Measurements from ENCODE around the gene AKAP1.

Gene AKAP1

DNA sequence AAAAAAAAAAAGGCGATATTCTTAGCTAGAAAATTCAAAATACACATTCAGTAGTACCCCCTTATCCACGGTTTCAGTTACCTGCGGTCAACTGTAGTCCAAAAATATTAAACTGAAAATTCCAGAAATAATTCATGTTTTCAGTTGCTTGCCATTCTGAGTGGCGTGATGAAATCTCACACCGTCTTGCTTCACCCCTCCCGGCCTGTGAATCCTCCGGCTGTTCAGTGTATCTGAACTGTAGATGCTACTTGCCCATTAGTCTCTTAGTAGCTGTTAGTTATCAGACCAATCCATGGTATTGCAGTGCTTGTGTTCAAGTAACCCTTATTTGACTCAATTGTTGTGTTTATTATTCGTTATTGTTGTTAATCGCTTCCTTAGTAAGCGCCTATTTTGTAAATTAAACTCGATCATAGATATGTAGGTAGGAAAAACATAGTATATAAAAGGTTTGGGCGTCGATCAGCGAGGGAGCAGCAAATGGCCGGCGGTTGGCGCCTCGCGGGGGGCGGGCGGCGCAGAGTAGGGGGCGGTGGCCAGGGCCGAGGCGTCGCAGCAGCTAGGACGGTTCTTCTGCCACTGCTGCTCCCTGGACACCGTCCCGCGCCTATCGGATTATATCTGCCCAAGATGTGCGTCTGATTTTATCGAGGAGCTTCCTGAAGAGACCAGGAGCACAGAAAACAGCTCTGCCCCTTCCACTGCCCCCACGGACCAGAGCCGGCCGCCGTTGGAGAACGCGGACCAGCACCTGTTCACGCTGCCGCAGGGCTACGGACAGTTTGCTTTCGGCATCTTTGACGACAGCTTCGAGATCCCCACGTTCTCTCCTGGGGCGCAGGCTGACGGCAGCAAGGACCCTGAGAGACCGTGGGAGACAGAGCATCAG is 39.8 kb upstream of the AKAP1 start:
- TF ChIP-seq, protein P1, sequence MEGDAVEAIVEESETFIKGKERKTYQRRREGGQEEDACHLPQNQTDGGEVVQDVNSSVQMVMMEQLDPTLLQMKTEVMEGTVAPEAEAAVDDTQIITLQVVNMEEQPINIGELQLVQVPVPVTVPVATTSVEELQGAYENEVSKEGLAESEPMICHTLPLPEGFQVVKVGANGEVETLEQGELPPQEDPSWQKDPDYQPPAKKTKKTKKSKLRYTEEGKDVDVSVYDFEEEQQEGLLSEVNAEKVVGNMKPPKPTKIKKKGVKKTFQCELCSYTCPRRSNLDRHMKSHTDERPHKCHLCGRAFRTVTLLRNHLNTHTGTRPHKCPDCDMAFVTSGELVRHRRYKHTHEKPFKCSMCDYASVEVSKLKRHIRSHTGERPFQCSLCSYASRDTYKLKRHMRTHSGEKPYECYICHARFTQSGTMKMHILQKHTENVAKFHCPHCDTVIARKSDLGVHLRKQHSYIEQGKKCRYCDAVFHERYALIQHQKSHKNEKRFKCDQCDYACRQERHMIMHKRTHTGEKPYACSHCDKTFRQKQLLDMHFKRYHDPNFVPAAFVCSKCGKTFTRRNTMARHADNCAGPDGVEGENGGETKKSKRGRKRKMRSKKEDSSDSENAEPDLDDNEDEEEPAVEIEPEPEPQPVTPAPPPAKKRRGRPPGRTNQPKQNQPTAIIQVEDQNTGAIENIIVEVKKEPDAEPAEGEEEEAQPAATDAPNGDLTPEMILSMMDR (conservative IDR thresholded peaks at IDR 0.05; ENCODE audit: control insufficient read depth, insufficient read depth, low read depth, low read length) = no peak
- DNase-seq (ENCODE audit: low read depth) = no peak
- no peak overlapping the region for H3K4me3 ChIP-seq (ENCODE audit: control insufficient read depth, low read depth, low read length)

DNA sequence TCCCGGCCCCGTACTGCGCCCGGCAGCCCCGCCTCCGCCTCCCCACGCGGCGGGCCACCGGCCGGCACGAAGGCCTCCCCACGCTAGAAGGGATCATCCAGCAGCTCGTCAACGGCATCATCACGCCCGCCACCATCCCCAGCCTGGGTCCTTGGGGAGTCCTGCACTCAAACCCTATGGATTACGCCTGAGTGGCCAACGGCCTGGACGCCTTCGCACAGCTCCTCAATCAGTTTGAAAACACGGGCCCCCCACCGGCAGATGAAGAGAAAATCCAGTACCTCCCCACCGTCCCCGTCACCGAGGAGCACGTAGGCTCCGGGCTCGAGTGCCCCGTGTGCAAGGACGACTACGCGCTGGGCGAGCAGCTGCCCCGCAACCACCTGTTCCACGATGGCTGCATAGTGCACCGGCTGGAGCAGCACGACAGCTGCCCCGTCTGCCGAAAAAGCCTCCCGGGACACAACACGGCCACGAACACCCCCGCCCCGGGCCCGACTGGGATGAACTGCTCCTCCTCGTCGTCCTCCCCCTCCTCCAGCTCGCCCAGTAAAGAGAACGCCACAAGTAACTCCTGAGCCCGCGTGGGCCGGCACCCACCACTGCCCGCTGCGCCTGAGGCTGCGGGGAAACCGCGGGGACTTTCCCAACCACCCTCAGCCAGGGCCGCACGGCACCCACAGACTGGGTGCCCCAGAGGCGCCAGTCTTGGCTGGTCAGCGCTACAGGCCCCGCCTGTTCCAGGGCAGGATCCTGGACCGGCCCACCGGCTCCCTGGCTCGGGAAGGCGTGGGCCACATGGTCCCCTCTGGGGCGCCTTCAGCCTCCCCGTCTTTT is 39.0 kb upstream of the AKAP1 start:
- TF ChIP-seq, protein P1 (conservative IDR thresholded peaks at IDR 0.05; ENCODE audit: control insufficient read depth, insufficient read depth, low read depth, low read length) = no peak
- DNase-seq (ENCODE audit: low read depth) = no peak
- H3K4me3 ChIP-seq (ENCODE audit: control insufficient read depth, low read depth, low read length) = no peak overlapping the region

DNA sequence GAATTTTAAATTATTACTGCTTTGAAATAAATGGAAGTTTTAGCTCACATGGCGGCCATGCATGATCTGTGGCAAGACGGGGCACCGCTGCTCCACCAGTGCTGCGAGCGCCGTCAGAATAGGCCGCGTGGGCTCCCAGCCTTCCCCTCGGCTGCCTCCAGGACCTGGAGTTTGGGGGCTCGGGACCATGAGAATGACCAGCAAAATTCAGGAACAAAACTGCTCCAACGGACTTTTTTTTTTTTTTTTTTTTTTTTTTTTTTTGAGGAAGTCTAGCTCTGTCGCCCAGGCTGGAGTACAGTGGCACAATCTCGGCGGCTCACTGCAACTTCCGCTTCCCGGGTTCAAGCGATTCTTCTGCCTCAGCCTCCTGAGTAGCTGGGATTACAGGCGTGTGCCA is 38.3 kb upstream of the AKAP1 start:
- H3K4me3 ChIP-seq (ENCODE audit: control insufficient read depth, low read depth, low read length) = no peak overlapping the region
- DNase-seq (ENCODE audit: low read depth) = no peak
- TF ChIP-seq, protein P1 (conservative IDR thresholded peaks at IDR 0.05; ENCODE audit: control insufficient read depth, insufficient read depth, low read depth, low read length) = no peak

DNA sequence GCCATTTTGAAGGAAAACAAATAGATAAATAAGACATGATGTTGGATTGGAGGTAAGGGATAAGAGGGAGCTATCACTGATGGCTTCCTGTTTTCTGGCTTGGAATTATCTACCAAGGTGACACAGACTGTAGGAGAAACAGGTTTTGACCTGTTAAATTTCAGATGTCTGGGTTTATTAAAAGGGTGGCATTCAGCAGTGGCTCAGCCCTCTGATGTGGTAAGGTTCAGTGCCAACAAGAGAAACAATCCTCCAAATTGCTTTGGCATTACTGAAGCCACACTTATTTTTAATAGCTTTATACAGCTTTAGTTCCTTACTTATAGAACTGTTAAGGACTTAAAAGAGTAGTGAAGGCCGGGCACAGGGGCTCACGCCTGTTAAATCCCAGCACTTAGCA is 37.0 kb upstream of the AKAP1 start:
- TF ChIP-seq, protein P1 (conservative IDR thresholded peaks at IDR 0.05; ENCODE audit: control insufficient read depth, insufficient read depth, low read depth, low read length) = no peak
- no peak for DNase-seq (ENCODE audit: low read depth)

DNA sequence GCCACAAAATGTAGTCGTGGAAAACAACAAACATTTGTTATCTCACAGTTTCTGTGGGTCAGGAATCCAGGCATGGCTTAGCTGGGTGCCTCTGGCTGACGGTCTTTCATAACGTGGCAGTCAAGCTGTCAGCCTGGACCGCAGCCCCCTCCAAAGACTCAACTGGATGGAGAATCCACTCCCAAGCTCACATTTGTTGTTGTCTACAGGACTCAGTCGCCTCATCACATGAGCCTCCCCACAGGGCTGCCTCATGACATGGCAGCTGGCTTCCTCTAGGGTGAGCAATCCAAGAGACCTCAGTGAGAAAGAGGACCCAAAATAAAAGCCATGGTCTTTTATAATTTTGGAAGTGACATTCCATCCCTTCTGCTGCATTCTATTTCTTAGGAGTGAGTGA is 34.7 kb upstream of the AKAP1 start:
- H3K4me3 ChIP-seq (ENCODE audit: control insufficient read depth, low read depth, low read length) = no peak overlapping the region
- DNase-seq (ENCODE audit: low read depth) = no peak
- TF ChIP-seq, protein P1 (conservative IDR thresholded peaks at IDR 0.05; ENCODE audit: control insufficient read depth, insufficient read depth, low read depth, low read length) = no peak

More for the DNA sequence above, 37.0 kb upstream of the AKAP1 start:
- H3K4me3 ChIP-seq (ENCODE audit: control insufficient read depth, low read depth, low read length) = no peak overlapping the region

DNA sequence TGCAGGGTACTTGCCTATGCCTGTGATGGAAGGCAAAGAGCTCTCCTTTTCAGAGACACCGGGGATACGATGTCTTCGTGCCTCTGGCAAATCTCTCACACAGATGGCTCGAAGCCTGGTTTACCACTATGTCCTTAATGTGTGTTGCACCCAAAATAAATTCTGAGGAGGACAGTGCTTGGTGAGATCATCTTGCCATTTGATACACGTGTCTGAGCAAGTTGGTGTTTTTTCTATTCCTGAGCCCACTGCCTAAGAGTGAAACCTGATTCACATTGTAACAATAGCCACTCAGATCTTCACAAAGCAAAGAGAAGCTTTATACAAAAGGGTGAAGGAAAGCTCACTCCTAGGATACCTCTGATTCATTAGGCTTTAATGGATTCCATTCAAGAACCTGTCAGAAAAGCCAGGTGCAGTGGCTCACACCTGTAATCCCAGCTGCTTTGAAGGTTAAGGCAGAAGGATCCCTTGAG is 33.1 kb upstream of the AKAP1 start:
- DNase-seq (ENCODE audit: low read depth) = no peak
- TF ChIP-seq, protein P1 (conservative IDR thresholded peaks at IDR 0.05; ENCODE audit: control insufficient read depth, insufficient read depth, low read depth, low read length) = no peak
- no peak overlapping the region for H3K4me3 ChIP-seq (ENCODE audit: control insufficient read depth, low read depth, low read length)
